Measurements from ENCODE around the gene SNAP25.

DNA sequence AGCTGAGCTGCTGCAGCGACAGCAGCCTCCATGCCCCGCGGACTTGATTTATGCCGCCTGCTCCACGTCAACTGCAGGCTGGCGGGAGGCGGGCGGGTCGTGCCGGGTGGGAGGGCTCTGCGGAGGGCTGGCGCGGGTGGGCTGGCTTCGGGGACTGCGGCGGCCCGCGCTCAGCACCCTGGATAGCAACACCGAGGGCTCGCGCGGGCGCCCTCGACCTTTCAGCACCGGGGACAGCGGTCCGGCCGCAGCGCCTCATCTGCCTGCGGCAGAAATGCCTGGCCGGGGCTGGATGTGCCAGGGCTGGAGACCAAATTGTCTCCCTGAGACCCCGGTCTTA, 792 bp downstream of the SNAP25 start:
- TF ChIP-seq CTCF (IDR thresholded peaks at IDR 0.05) (no peak), EP300 (IDR thresholded peaks at IDR 0.05) (peak in 1 of 2 donors; percentile 38)
